ENCODE data around the gene TBC1D1. TPM values are rescaled to one million over a fixed set of nuclear protein-coding genes. Genes with fewer than 3 reads are reported as not detected.
A peak's percentile ranks its signal among the peaks of the same experiment; 100 is the strongest.

TBC1D1 gene
- total and polyA plus RNA-seq, 8 donors = 16.2 to 41.0 (median 24.6) TPM

DNA sequence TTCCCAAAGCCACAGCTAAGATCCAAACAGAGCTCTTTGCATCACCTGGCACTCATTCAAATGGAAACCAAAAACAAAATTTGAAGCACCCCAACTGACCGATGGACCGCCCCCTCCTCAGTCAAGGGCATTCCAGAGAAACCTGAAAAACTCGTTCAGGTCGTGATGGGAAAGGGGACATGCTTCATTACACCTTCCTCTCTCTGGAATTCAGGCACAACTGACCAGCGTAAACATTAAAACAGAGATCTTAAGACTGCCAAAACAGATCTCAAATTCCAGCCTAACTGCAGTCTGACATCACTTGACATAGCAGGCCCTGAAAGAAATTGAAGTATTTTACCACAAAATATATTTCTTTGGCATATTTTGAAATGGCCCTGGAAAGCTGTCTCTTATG lies 97.8 kb downstream of the TBC1D1 start:
- 32 to 34% methylated on average over 5 of the region's 5 CpGs for WGBS, 2 donors
- ATAC-seq (peak in 3 of 4 donors; percentile 36 to 39 (median 38)), DNase-seq (no peak), FAIRE-seq (no peak)
- Histone ChIP-seq H3K27ac (peak overlapping the region in 1 of 4 donors; percentile 12), H3K27me3 (no peaks in the 10 kb centered on the region), H3K4me1 (peaks cover 0 to 15% (median 0%) of the 10 kb centered on the region in 3 donors), H3K36me3 (no peaks in the 10 kb centered on the region), H3K4me3 (no peak overlapping the region), H3K9me3 (no peaks in the 10 kb centered on the region)
- TF ChIP-seq, protein P1, sequence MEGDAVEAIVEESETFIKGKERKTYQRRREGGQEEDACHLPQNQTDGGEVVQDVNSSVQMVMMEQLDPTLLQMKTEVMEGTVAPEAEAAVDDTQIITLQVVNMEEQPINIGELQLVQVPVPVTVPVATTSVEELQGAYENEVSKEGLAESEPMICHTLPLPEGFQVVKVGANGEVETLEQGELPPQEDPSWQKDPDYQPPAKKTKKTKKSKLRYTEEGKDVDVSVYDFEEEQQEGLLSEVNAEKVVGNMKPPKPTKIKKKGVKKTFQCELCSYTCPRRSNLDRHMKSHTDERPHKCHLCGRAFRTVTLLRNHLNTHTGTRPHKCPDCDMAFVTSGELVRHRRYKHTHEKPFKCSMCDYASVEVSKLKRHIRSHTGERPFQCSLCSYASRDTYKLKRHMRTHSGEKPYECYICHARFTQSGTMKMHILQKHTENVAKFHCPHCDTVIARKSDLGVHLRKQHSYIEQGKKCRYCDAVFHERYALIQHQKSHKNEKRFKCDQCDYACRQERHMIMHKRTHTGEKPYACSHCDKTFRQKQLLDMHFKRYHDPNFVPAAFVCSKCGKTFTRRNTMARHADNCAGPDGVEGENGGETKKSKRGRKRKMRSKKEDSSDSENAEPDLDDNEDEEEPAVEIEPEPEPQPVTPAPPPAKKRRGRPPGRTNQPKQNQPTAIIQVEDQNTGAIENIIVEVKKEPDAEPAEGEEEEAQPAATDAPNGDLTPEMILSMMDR (IDR thresholded peaks at IDR 0.05) = no peak
- intact Hi-C loops (cut with DNase I) = no loop called here

DNA sequence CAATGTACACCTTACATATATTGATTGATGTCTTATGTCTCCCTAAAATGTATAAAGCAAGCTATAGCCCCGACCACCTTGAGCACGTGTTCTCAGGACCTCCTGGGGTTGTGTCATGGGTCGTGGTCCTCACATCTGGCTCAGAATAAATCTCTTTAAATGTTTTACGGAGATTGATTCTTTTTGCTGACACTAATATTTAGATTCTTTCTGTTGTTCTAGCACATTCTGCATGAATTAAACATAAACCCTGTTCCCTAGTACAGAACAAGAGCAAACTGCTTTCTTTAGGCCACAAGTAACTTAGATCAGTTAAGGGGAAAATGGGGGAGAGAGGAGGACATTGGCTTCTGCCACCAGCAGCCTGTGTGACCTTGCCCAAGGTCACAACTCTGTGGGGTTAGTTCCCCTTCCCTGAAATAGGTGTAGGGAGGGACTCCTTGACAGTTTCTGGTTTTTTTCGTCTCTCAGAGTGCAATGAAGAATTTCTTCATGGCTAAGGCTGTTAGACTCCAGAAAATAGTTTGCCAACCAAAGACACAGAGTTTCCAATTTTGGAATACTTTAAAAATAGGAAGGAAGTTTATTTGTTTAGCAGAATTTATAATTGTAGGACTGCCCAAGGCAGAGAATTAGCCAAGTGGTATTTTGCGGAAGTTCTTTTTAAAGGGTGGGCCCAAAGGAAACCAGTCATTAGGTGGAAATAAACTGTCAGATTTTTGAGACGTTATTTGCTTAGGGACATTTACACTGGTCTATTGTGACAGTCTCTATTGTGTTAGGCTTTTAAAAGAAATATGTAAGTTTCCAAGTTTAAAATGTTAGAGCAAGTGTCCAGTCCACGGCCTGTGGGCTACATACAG lies 98.7 kb downstream of the TBC1D1 start:
- no peaks in the 10 kb centered on the region for H3K9me3 ChIP-seq
- intact Hi-C loops (cut with DNase I) = no loop called here
- no peaks in the 10 kb centered on the region for H3K36me3 ChIP-seq
- TF ChIP-seq, protein P1 (IDR thresholded peaks at IDR 0.05) = no peak
- FAIRE-seq (no peak), ATAC-seq (peak in 1 of 4 donors; percentile 31), DNase-seq (no peak)
- H3K27ac ChIP-seq = peak overlapping the region in 1 of 4 donors; percentile 23
- peaks cover 0 to 23% (median 0%) of the 10 kb centered on the region in 3 donors for H3K4me1 ChIP-seq
- no peaks in the 10 kb centered on the region for H3K27me3 ChIP-seq
- WGBS, 2 donors = 81 to 85% methylated on average over 8 of the region's 8 CpGs
- no peak overlapping the region for H3K4me3 ChIP-seq

DNA sequence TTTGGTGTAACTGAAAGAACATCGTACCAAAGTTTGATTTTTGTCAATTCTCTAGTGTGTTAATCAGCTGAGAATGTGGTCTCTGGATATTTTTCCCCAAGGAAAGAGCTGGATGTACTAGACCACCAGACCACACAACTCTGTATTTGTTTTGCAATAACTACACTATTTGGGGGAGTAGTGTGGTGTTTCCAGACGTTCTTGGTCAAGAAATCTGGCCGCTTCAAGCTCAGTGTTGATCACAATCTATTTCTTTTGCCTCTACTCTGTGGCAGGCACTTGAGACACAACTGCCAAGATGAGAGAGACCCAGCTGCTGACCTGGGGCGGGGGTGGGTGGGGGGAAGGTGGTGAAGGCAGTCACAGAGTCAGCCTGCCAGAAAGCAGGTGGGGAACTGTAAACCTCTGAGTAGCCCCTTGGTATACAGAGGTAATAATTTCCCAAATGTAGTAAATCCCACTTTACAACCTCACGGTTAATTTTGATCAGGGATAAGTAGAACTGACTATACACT lies 99.9 kb downstream of the TBC1D1 start:
- TF ChIP-seq, protein P1 (IDR thresholded peaks at IDR 0.05) = no peak
- DNase-seq (no peak), ATAC-seq (no peak), FAIRE-seq (no peak)
- WGBS, 2 donors = 88 to 94% methylated on average over 5 of the region's 5 CpGs
- no peaks in the 10 kb centered on the region for H3K36me3 ChIP-seq
- peak overlapping the region in 1 of 4 donors; percentile 12 for H3K27ac ChIP-seq
- no peaks in the 10 kb centered on the region for H3K27me3 ChIP-seq
- peaks cover 0 to 34% (median 0%) of the 10 kb centered on the region in 3 donors for H3K4me1 ChIP-seq
- H3K4me3 ChIP-seq = no peak overlapping the region
- intact Hi-C loops (cut with DNase I) = no loop called here
- H3K9me3 ChIP-seq = no peaks in the 10 kb centered on the region

DNA sequence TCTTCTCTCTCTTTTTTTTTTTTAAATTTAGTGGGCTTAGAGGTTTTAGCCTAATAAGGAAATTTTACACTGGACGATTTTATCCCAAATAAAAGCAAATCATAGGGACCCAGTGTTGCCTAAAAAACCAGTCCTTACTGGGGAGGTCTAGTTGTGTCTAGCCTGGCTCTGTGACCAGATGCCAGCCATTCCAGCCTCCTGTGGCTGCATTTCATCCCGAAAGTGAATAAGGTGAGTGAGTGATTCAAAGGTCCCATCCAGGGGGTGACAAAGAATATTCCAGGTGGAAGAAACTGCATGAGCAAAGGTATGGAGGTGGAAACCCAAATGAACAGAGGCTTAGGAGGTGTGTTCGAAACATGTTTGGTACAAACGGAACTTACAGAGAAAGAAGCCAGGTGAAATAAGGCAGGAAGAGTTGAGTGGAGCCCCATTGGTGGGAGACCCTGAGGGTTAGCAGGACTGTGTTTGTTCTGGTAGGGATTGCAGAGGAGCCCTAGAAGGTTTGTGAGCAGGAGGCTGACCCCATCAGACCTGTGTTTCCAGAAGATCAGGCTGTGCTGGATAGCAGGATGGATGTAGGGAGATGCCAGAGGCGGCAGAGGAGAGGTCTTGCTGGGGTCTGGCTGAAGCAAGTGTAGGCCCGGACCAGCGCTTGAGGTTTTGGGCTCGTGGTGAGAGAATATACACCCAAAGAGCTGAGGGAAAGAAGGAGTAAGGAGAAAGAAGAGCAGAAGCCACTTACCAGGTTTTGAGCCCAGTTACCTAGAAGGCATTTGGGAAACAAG lies 100.9 kb downstream of the TBC1D1 start:
- intact Hi-C loops (cut with DNase I) = no loop called here
- no peaks in the 10 kb centered on the region for H3K9me3 ChIP-seq
- no peak overlapping the region for H3K27ac ChIP-seq
- no peak for ATAC-seq
- H3K36me3 ChIP-seq = no peaks in the 10 kb centered on the region
- DNase-seq = no peak
- no peaks in the 10 kb centered on the region for H3K27me3 ChIP-seq
- WGBS, 2 donors = 96 to 97% methylated on average over 8 of the region's 8 CpGs
- H3K4me1 ChIP-seq = peaks cover 0 to 39% (median 0%) of the 10 kb centered on the region in 3 donors
- TF ChIP-seq, protein P1 (IDR thresholded peaks at IDR 0.05) = no peak
- no peak for FAIRE-seq
- no peak overlapping the region for H3K4me3 ChIP-seq

All from pancreas (tissue), 10 donors.